Forelimb muscle (tissue), 1 donor: ENCODE results near the gene FBXW12. TPM values are rescaled to one million over a fixed set of nuclear protein-coding genes. Genes with fewer than 3 reads are reported as not detected.

Experiments
- DNase-seq: peaks from one replicate; pipeline ENCODE4 v3.0.0-alpha.2; 2013; ENCODE audit warnings: low read depth
- polyA plus RNA-seq: library from polyadenylated mRNA; unstranded; fragments of 120-200 nt; gene quantifications from one replicate; pipeline ENCODE4 v1.2.1, GENCODE V29; 2013; ENCODE audit not compliant: insufficient read length

Gene FBXW12
- polyA plus RNA-seq, 1 donor: 0.15 TPM

DNA sequence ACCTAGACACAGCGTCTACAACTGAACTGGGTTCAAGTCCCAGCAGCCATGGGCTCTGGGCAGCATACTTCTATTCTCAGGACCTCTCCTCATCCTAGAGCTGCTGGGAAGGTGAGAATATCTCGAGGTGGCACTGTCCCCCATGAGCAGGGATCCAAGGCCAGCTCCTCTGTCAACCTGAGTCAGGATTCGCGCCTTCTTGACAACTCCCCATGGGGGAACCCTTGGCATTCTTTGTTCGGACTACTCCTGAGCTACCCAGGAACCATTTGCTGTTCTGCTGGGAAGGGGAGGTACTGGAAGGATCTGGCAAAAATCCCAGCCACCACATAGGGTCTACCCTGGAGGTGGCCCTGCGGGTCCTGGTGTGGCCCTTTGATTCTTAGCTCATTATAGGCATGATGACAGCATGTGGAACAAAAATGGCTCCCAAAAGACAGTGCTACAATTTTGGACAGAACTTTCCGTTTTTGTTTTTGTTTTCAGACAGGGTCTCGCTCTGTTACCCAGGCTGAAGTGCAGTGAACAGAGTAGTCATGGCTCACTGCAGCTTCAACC is 35.6 kb downstream of the FBXW12 start:
- no peak for DNase-seq

DNA sequence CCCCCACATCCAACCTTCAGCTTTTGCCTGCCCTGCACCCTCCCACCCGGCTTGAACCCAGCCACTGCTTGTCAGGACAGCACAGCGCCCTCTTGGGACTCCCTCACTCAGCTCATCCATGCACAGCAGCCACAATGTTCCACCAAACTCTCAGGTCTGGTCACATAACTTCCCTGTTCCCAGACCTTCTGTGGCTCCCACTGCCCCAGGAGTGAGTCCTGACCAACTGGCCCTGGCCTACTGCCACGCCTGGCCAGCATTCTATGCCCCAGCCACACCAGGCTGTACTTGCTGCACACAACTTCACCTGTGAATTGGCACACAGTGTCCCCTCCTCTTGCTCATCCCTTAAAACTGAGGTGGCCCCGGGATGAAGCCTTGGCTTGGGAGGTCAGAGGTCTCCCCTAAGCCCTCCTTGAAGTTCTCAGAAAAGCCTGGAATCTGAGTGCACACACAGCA is 36.8 kb downstream of the FBXW12 start:
- no peak for DNase-seq

DNA sequence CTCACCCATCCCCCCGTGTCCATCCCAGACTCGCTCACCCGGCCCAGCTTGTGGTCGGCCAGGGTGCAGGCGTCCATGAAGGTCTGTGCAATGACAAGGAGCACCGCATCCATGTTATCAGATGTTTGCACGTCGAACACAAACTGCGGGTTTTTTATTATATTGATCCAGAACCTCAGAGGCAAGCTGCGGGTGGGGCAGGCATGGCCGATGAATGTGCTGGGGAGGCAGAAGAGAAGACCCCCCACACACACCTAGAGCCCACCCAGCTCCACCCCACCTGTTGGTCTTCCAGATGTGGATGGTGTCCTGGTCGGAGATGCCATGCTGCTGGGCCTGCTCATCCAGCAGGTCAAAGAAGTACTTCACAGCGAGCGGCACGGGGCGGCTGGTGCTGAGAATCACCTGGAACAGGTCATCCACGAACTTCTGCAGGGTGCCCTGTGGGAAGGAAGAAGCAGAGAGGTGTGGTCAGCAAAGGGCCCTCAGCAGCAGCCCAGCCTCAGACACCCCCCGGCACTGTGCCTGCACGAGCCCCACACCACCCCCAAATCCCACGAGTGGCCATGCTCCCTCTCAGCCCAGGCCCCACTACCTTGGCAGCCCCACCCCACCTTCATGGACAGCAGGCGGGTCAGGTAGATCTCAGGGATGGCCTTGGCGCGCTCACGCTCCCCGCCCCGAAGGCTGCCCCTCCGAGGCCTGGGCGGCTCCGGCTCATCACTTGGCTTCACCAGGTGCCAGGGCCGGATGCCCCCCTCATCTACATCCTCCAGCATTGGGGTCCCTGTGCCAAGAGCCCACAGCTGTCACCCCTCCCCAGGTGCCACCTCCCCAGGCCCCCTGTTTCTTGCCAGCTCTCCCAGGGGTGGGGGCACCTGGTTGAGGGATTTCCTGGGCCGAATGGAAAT is 37.5 kb downstream of the FBXW12 start:
- no peak for DNase-seq

- no peak for DNase-seq
These were observed 38.4 kb downstream of the FBXW12 start for GRCh38 chr3:48410205-48411040.

GRCh38 chr3:48411041-48411588 is 39.1 kb downstream of the FBXW12 start:
- DNase-seq: no peak

GRCh38 chr3:48411606-48412374 is 39.8 kb downstream of the FBXW12 start:
- no peak for DNase-seq

DNA sequence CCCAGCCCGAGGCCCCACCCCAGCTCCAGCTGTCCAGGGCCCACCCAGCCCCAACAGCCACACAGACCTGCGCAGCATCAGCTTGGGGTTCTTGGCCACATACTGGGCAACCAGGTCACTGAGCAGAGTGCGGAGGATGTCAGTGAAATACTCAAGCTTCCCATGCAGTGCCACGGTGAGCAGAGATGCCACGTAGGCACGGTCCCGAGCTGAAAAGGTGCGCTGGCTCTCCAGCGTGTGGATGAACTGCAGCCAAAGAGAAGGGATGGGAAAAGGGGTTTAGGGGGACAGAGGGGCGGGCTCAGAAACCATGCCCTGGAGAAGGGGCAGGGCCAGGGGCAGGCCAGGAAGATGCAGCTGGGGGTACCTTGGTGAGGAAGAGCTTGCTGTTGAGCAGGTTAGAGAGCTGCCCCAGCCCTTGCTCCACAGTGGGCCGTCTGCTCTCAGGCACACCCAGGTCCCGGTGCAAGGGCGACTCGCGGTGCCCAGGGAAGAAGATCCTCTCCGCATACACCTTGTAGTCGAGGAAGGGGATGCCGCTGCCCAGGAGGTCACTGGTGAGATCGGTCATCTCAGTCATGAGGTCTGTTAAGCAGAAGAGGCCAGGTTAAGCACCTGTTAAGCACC is 40.5 kb downstream of the FBXW12 start:
- no peak for DNase-seq

DNA sequence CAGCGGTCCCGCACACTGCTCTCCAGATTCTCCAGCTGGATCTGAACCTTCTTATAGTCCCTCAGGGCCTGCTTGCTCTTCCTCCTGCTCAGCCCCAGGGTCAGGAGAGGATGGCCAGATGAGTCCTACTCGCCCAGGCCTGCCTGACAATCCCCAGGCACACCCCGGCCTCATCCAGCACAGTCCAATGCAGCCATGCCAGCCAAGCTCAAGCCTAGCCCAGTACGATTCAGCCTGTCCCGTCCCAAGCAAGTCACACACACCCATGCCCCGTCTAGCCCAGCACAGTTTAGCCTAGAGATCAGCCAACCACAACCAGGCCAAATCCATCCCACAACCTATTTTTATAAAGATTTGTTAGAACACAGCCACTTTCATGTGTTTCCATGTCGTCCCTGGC is 41.1 kb downstream of the FBXW12 start:
- no peak for DNase-seq

- DNase-seq: no peak
These were observed 41.6 kb downstream of the FBXW12 start for GRCh38 chr3:48413611-48414010.

- DNase-seq: no peak
These were observed 42.6 kb downstream of the FBXW12 start for GRCh38 chr3:48414376-48415250.

- no peak for DNase-seq
These were observed 43.4 kb downstream of the FBXW12 start for GRCh38 chr3:48415251-48415953.

DNA sequence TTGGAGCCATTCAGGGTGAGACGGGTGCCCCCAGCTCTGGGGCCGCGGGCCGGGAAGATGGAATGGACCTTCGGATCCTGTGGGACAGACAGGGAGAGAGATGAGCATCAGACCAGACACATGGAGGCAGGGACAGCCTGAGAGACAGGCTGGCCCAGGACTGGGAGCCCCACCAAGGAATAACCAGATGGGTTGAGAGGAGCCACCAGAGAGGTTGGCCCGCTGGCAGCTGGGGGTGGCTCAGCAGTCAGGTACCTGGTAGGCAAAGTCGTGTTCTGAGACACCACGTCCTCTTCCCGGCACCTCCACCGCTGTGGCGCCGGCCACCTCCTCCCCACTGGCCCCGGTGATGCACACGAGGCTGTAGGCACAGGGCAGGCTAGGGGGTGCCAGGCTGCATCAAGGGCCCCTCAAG is 44.1 kb downstream of the FBXW12 start:
- DNase-seq: no peak

- no peak for DNase-seq
These were observed 44.5 kb downstream of the FBXW12 start for GRCh38 chr3:48416546-48416945.

GRCh38 chr3:48417529-48418108 is 45.6 kb downstream of the FBXW12 start:
- DNase-seq: no peak

GRCh38 chr3:48418140-48418539 is 46.1 kb downstream of the FBXW12 start:
- no peak for DNase-seq

- no peak for DNase-seq
These were observed 46.6 kb downstream of the FBXW12 start for GRCh38 chr3:48418651-48419050.

DNA sequence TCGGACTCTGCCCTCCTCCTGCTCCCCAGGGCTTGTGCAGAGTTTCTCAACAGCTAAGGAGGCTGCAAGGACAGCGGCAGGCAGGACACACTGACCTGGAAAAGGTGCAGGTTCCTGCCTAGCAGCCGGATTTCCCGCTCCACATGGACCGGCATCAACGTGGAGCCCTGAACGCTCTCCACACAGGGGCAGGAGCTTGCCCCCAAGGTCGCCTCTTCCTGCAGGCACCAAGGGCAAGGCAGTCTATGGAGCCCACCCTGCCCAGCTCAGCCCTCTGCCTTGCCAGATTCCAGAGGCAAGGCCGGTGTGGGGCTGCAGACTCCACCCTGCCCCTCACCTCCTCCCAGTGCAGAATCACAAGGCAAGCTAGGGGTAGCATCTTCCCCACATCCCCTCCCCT is 47.1 kb downstream of the FBXW12 start:
- no peak for DNase-seq

DNA sequence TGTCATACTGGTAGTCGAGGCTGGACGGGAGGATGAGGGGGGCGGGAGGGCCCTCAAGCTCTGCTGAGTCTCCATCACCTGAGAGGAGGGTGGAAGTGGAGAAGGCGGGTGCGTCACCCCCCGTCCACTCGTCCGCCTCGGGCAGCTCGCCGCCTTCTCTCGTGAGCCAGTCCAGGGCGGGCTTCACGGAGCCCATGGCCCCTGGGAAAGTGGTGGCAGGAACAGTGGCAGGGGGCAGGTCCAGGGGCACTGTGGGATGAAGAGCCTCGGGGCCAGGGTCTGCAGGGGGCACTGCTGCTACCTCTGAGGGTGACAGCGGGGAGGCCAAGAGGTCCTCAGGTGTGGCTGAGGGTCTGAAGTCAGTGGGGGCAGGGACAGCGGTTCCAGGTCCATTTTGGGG is 47.6 kb downstream of the FBXW12 start:
- DNase-seq: no peak

GRCh38 chr3:48420561-48420960 is 48.5 kb downstream of the FBXW12 start:
- DNase-seq: no peak
